Putamen (tissue), 1 donor: Measurements from ENCODE around the gene CEP97.
"Not testable (repeated sequence)": the region's sequence is repeated elsewhere in the genome, so short reads cannot be mapped to it uniquely, and the experiment has no call there.

ENCODE experiments used
- DNase-seq: peaks from one replicate; pipeline ENCODE4 v3.0.0-alpha.2; 2016; ENCODE audit warnings: low spot score

CEP97 gene

GRCh38 chr3:101762041-101762646 lies 37.7 kb downstream of the CEP97 start:
- no peak for DNase-seq

DNA sequence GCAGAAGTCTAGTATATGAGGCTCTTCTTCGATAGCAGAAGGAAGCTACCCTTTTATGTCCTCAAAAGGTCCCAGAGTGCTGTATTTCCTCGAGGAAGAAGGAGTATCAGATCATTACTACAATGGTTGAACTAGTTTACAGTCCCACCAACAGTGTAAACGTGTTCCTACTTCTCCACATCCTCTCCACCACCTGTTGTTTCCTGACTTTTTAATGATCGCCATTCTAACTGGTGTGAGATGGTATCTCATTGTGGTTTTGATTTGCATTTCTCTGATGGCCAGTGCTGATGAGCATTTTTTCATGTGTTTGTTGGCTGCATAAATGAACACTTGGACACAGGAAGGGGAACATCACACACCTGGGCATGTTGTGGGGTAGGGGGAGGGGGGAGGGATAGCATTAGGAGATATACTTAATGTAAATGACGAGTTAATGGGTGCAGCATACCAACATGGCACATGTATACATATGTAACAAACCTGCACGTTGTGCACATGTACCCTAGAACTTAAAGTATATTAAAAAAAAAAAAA lies 53.4 kb downstream of the CEP97 start:
- DNase-seq = not testable (repeated sequence)

DNA sequence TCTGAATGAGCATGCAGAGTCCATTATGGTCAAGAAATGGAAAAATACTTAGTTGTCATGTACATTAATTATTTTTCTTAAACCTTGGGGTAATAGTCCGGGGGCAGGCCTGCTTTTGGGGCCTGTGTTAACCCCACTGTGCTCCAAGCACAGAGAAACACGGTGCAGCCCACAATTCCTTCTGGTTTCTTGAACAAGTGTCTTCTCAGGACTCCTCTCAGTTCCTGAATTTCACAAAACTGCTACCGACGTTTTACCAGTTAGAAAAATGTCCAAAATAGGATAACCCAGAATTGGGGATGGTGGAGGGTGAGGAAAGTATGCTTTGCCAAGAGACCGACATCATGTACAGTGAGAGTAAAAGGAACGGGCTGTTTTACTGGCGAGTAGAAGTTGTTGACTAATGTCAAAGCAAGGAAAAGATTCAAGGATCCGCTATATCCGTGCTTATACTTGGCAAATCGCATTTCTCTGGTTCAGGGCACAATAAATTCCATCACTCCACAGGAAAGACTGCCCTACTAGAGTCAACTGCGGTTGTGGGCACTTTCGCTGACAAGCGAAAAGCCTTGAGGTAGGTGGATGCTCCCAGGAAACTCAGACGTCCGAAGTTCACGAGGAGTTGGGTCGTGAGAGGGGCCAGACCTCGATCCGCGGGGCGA lies 54.1 kb downstream of the CEP97 start:
- no peak for DNase-seq

DNA sequence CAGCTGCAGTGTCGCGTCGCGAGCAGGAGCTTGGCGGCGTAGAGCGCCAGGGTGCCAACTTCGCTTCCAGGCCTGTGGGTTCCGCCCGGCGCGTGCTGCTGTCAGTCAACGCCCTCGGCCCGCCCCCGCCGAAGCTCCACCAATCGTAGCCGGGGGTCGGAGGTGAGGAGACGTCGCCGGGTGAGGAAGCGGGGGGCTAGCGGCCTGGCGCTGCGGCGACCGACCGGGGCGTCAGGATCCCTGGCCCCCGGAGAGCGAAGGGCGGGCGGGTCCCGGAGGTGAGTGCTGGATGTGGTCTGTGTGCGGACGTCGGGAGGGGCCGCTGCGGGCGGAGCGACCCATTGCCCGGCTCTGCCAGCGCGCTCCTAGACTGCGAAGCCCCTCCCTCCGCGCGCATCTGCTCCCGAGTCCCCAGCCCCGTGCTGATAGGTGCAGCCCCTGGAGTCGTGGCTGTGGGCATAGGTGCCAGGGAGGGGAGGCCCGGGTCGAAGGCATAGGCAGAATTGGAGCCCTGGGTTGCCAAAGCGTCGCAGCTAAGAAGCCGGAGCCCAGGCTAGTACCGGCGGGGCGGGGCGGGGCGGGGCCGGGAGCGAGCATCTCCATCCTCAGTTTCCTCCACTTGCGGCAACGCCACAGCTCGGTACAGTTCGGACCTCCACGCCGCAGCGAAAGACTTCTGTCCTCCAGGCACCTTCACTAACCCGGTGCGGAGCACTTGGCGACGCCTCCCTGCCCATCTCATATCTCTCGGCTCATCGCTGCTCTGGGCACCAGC lies 54.8 kb downstream of the CEP97 start, which contains the start of gene NXPE3:
Gene NXPE3, plus strand, starts transcription at position 165 of the 775 bp plus-strand sequence. CDS start 6,386 bp downstream, outside the sequence.
- DNase-seq = peak; percentile 96

GRCh38 chr3:101779822-101780381 lies 55.5 kb downstream of the CEP97 start:
- no peak for DNase-seq

- peak; percentile 55 for DNase-seq
Measured at GRCh38 chr3:101780661-101781060, 56.2 kb downstream of the CEP97 start.

DNA sequence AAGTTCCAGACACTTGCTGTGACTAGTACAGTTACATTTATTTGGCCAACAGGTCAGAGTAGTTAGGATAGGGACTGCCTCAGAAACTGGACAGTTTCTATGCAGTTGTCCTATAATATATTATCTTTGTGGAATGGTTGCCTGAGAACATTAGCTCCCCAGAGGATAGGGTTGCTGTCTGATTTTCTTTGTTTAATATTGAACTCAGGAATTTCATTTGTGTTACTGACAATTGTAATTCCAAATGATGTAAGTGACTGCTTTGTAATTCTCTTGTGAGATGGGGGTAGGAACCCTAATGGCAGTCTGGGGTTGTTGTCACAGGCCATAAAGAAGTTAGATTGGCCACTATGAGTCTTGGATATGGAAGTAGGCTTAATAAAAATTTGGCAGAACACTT lies 56.8 kb downstream of the CEP97 start:
- DNase-seq = no peak

- DNase-seq = no peak
Measured at GRCh38 chr3:101784855-101785613, 60.6 kb downstream of the CEP97 start.

- DNase-seq = no peak
Measured at GRCh38 chr3:101791778-101792177, 67.4 kb downstream of the CEP97 start.

DNA sequence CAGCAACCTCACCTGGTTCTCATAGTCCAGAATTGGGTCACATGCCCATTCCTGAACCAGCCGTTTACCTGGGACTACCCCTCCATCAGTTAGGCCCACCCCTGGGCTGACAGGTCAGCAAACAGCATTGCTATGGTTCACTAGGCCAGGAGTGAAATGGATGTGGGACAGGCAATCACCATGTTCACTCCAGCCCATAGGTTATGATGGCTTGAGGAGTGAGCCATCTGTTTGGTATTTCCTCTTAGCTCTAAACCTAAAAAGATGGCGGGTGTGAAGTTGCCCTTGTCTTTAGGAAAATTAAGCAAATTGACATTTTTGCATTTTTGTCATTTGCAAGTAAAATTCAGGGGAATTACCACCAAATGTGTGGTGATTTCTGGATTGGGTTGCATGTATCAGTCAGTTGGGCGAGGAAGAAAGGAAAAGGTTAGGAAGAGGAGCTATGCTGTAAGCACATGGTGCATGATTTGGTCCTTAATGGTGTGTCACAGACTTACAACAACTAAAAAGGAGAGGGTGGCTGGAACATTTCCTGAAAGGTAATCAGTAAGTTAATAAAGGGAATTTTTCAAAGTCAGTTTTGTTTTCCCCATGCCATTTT lies 71.8 kb downstream of the CEP97 start:
- no peak for DNase-seq

DNA sequence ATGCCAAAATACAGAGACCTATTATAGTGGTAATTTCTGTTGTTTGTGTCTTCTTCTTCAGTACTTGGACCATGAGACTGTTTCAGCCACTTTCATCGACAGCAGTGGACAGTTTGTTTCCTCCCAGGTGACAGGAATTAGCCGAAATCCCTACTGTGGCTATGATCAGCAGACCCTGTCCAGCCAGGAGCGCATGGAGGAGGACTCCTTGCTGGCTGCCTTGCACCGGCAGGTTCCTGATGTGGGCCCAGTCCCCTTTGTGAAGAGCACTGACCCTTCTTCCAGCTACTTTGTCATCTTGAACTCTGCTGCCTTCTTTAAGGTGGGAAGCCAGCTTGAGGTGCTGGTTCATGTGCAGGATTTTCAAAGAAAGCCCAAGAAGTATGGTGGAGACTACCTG lies 76.8 kb downstream of the CEP97 start:
- no peak for DNase-seq

DNA sequence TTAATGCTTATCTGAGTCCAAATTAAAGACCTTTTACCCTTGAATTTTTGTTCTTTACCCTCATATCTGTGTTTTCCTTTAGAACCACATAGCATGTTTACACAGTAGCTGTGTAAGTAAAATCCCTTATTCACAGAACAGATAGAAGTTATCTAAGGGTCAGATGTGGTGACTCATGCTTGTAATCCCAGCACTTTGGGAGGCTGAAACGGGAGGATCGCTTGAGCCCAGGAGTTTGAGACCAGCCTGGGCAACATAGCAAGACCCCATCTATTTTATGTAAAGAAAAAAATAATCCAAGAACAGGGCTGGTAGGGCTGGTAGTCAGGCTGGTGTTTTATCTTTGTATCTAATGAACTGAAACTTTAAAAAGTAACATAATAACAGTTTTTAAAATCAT lies 77.8 kb downstream of the CEP97 start:
- DNase-seq = no peak

DNA sequence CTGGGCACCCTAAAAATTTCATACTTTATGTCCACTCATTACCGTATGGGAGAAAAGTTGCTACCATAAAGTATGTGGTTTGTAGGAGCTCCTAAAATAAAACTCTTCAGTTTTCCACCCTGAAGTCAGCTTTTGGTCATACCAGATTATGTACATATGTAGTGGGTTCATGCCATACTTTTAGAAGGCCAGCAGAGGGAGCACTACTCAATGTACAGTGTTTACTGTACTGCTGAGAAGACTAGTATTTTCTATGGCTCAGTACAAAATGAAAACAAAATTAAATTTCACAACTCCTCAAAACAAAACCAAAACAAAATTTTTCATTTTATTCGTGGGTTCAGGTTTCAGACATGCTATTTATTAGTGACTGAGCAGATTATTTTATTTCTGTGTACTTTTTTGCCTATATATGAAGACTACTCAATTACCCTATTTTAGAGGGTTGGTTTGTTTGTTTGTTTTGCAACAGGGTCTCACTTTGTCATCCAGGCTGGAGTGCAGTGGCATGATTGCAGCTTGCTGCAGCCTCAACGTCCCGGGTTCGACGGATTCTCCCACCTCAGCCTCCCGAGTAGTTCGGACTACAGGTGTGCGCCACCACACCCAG lies 78.9 kb downstream of the CEP97 start:
- peak; percentile 50 for DNase-seq

DNA sequence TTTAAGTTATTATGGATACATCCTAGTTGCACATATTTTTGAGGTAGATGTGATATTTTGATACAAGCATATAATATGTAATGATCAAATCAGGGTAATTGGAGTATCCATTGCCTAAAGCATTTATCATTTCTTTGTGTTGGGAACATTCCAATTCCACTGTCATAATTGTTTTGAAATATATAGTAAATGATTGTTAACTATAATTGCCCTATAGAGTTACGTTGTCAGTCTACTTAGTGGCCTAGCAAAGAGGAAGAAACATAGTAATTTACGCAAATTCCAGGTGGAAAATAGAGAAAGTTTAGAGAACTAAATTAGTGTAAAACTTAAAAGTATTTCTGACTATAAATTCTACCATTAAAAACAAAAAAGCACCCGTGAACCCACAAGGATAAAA lies 79.5 kb downstream of the CEP97 start:
- DNase-seq = no peak

DNA sequence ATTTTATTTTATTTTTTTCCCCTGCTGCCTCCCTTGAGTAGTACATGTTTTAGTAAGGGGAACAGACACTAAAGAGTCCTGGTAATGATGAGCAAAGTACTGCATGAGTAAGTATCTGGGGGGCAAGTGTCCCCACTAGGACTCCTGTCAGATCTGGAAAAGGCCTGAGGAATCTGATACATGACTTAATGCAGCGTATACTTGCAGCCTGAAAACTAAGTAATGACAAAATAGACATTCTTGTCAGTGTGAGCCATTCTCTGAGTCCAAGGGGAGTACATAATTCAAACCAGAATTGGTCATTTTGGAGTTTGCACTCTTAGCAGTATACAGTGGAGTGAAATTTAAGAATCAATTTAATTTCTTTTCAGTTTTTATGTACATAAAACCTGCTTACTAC lies 82.1 kb downstream of the CEP97 start:
- DNase-seq = no peak

DNA sequence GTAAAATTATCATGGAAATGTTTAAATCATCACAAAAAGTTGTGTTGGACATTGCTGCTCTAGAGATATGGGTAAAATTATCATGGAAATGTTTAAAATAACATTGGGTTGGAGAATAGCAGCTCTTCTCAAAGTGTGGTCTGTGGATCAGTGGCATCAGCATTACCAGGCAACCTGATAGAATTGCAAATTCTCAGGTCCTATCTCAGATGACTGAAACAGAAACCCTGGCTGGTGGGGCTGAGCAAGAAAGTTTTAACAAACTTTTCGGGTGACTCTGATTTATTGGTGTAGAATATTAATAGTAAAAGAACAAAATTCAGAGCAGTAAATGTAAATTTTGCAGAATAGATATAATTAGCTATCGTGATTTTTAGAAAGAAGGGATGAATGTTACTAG lies 83.5 kb downstream of the CEP97 start:
- no peak for DNase-seq

GRCh38 chr3:101809178-101810021 lies 85.0 kb downstream of the CEP97 start:
- peak; percentile 20 for DNase-seq

GRCh38 chr3:101810022-101810418 lies 85.6 kb downstream of the CEP97 start:
- no peak for DNase-seq

GRCh38 chr3:101811875-101812274 lies 87.5 kb downstream of the CEP97 start:
- no peak for DNase-seq

GRCh38 chr3:101812895-101813294 lies 88.5 kb downstream of the CEP97 start:
- DNase-seq = no peak
